GM21786 (cell line): ENCODE data around the gene LAMTOR4.
A peak's percentile ranks its signal among the peaks of the same experiment; 100 is the strongest.
"Not testable (repeated sequence)": the region's sequence is repeated elsewhere in the genome, so short reads cannot be mapped to it uniquely, and the experiment has no call there.

Experiments
- ATAC-seq: cut with Tn5 transposase; IDR thresholded peaks from one replicate; pipeline ENCODE4 v1.9.1; 2021; ENCODE audit not compliant: unreplicated experiment

Gene LAMTOR4

DNA sequence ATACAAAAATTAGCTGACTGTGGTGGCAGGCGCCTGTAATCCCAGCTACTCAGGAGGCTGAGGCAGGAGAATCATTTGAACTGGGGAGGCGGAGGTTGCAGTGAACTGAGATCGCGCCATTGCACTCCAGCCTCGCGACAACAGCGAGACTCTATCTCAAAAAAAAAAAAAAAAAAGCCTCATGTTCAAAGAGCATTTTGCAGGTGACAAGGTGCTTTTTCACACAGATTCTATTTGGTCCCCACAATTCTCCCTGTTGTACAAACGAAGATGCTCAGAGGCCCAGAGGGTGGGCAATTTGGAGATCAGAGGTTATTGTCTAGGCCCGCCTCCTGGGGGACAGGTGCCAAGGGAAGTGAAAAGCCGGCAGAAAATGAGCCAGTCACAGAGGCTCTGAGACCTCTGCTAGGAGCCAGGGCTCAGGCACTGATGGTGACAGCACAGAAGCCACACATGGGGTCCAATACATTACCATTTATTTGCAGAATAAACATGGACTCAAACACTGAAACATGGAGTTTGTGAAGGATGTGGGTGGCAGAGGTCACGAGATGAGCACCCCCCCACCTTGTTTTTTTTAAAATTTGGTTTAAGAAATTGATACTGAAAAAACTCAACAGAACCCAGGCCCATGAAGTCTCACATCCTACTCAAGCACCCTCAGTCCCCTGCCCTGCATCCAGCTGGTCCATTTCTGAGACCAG is 20.6 kb downstream of the LAMTOR4 start:
- ATAC-seq, result no peak

DNA sequence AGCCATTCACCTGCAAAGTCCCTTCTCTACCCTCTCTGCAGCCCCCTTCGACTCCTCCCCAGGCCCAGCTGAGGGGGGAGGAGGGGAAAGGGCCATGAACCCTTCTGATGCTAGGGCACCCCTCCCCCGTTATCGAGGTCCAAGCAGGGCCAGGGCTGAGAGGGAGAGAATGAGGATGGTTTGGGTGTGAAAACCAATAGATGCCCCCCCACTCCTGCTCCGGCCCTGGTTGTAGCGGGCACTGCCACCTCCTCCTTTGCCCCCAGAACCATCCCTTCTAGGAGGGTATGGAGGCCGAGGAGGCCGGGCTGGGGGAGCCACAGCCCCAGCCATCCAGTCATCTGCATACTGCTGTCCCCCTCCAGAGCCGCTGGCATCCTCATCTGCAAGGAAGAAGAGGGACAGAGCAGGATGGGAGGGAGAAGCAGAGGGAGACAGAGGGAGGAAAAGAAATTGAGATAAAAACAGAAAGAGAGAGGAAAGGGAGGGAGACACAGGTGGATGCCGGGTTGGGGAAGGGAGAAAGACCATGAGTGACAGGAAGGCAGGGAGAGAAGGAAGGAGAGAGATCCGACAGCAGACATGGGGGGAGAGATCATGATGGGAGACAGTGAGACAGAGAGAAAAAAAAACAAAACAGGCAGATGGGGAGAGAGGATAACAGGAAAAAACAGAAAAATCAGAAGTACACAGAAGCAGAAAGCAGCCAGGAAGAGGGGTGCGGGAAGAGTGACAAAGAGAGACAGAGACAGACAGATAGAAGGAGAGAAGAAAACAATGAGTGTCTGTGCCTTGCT is 21.6 kb downstream of the LAMTOR4 start:
- no peak for ATAC-seq

DNA sequence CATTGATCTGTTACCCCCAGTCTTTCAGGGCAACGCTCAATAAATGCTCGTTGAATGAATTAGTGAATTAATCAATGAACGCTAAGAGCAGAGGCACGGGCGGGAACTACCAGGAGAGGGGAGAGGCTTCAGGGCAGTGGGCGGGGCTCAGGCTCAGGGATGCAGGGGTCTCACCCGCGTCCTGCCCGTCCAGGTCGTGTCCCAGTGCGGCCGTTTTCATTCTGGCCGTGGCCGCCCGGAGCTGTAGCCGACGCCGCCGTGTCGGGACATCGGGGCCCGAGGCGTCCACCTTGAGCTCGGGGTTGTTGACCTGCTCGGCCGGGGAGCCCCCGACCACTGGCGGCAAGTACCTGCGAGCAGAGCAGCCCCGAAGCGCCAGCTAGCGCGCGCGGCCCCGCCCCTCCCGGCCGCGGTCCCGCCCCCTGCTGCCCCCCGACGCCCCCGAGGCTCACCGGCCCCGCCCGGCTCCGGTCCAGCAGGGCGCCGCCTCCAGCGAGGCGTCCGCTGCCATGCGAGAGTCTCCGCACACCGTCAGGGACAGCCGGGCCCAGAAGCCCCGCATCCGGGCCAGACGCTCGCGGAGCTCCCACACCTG is 22.5 kb downstream of the LAMTOR4 start:
- ATAC-seq, result no peak

DNA sequence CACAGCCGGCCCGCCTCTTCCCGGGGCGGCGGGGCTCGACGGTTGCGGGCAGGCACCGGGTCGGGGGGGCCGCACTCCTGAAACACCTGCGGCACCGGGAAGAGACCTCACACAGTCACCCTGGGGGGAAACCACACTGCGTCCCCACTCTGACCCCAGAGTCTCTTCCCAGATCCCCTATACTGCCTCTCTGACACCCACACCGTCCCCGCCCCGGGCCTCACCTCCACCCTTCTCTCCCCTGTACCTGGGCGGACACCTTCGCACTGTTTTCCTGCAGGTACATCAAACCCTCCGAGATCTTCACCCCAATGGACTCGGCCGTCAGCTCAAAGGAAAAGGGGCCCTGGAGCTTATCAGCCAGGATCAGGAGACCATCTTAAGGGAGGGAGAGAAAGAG is 23.1 kb downstream of the LAMTOR4 start:
- ATAC-seq, result no peak

DNA sequence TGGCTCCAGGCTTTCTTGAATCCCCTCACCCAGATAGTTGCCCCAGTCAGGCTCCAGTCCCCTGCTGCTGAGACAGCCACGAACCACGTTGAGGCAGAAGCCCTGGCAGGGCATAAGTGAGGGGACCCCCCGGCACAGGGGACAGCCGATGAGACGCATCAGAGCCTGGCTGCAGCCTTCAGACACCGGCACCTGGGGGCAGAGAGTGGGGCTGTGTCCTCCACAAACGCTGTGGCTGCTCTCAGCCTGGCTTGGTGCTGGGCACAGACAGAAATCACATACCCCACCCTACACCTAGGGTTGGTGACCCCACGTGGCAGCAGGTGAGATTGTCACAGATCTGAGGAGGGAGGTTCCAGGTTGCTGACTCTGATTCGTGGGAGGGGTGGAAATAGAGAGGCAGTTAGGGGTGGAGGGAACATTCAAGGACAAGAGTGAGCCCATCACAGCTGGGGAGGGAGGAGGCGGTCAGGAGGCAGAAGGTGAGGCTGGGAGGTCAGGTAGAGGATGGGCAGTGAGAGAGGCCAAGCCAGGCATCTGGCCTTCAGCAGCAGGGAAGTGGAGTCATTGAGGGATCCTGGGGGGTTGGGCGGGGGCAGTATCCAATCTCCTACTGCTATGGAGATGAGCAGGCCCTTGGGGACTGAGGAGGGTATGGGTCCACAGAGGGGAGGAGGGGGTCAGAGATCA is 25.2 kb downstream of the LAMTOR4 start:
- ATAC-seq, result no peak

DNA sequence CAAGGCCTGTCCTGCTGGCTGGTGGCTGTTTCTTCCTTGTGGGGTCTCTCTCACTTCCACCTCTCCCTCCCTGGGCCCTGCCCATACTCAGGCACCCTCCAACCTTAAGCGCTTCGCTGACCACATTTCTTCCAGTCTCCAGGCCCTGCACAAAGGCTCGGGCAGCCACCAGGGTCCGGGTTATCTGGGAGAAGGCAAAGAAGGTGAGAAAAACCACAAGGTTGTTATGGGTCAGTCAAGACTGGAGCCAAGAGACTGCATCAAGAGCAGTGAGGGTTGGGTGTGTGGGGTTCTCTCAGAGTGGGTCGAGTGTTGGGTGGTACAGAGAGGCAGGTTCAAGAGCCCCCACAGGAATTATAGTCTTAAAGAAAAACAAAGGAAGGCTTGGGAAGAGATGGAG is 25.9 kb downstream of the LAMTOR4 start:
- no peak for ATAC-seq

DNA sequence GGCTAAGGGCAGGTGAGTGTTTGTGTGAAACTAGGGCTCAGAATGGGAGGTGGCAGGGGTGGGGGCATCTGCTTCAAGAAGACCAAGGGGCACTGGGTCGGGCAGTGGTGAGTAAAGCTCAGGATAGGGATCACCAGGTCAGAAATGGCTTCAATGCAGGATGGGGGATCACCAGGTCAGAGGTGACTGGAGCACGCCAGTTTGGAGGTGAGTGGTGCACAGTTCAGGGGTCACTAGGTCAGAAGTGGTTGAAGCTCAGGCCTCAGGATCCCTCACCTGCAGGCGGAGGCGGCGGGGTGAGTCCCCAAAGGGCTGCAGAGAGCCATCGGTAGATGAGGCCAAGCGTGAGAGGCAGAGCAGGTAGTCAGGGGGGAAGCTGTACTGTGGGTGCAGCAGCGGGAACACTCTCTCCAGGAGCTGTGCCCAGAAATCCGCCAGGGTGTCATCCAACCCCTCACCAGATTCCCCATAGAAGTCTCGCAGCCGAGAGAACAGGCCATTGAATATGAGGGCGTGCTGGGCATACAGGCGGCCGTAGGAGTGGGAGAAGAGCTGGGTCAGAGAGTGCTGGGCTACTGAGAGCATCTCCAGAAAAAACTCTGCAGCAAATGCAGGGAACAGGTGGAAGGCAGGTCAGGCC is 26.7 kb downstream of the LAMTOR4 start:
- no peak for ATAC-seq

DNA sequence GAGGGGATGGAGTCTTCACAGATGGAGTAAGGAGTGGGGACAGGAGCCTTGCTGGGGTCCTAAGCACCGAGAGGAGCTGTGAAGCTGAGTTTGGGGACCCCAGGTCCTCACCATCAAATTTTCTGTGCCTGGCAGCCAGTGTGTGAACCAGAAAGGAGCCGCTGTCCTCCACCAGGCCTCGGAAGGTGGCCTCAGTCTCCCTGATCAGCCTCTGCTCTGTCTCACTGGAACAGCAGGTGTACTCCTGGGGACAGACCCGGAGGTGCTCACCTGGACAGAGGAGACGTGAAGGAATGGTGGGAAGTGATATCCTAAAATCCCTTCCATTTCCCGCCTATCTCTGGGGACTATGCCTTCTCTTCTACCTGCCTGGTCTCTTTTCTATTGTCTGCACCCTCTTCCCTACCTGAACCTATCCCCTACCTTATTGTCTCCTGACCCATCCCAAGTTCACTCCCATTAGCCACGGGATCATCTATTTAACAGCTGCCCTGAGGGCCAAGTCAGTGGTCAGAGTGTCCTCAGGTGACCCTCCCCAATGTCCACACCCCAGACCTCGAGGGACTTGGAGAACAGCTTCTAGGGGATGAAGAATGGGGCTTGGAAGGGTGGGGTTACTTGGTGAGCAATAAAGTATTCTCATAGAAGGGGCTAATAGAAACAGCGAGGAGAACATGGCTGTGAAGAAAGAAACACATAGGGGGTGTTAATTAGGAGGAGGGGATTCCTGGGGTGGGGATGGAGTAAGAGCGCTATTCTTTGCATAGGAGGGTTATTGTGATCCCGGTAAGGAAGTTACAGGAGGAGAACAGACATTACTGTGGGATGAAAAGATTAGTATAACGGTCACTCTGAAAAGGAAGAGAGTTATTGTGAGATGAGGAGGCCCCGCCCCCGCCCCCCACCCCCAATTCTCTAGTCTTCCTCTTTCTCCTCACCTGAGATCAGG is 27.7 kb downstream of the LAMTOR4 start:
- ATAC-seq, result no peak

DNA sequence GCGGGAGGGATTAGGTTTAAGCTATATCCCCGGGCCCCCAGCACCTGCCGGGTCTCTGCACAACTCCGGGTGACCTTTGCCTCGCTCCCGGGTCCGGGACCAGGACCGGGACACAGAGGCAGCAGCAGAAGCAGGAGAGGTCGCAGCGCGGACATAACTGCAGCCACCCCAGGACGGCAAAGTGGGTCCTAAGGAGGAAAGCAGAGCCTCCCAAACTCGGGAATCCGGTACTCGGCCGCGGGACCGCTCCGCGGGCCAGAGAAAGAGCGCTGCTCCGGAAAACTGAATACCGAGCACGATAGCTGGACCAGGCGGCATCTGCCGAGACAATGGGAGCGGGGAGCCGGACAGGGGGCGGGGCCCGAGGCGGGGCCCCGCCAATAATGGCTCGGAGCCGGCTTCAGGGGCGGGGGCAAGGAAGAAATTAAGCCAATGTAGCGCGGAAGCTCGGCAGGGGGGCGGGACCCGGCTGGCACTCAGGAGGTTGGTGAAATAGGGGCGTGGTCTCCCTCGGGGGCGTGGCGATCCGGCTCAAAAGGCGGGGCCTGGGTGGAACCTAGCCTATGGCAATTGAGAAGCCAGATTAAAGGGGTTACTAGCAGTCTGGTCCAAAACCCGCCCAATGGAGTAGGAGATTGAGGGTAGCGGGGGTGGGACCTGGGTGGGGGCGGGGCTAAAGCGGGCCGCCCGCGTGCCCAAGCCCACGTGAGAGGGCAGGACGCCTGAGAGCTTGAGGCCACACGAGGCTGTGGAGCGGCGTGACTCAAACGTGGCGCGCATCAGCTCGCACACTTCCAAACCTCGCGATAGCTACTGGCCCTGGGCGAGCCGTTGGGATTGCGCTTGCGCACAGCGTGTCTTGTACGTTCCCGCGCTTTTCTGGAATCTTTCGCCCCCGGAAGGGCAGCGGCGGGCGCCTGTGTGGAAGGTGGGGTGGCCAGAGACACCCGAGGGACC is 28.6 kb downstream of the LAMTOR4 start, which contains the start of the genes GPC2 and STAG3:
Gene GPC2, minus strand, starts transcription at position 337 of the 957 bp plus-strand sequence. Its CDS starts 182 bp downstream, at position 155.
Gene STAG3, plus strand, starts transcription at position 874 of the 957 bp plus-strand sequence. CDS start 2,639 bp downstream, outside the sequence.
- ATAC-seq, result peak; percentile 86

DNA sequence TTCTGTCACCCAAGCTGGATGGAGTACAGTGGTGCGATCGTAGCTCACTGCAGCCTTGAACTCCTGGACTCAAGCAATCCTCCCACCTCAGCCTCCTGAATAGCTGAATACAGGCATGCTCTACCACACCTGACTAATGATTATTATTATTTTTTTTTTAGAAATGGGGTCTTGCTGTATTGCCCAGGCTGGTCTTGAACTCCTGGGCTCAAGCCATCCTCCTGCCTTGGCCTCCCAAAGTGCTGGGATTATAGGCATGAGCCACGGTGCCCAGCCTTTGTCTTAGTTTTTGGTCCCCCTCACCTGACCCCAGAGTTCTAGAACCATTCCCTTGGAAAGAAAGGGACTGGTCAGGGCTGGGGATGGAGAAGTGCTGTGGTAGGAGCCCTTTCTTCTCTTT is 31.4 kb downstream of the LAMTOR4 start:
- not testable (repeated sequence) for ATAC-seq

DNA sequence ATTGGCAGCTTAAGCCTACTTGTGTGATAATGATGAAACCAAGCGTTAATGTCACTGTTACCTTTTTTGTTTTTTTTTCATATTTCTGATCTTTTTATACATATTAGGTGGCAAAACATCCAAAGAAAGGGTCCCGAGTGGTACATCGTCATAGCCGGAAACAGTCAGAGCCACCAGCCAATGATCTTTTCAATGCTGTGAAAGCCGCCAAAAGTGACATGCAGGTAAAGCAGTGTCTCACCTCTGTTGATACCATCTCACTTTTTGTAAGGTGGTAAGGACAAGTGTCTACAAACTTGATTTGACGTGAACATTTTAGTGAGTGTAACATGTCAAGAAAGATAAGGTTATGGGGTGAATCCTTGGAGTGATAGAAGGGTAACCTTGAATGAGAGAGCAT is 33.9 kb downstream of the LAMTOR4 start:
- ATAC-seq, result not testable (repeated sequence)

DNA sequence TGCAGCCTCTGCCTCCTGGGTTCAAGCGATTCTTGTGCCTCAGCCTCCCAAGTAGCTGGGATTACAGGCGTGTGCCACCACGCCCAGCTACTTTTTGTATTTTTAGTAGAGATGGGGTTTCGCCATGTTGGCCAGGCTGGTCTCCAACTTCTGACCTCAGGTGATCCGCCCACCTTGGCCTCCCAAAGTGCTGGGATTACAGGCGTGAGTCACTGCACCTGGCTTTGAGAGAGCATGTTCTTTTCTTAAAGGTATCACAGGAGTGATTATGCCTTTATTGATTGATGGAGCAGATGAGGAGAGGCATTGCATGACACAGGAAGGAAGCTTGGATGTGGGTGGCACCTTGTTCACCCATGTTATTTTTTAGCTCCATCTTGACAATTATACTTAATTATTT is 34.4 kb downstream of the LAMTOR4 start:
- not testable (repeated sequence) for ATAC-seq

DNA sequence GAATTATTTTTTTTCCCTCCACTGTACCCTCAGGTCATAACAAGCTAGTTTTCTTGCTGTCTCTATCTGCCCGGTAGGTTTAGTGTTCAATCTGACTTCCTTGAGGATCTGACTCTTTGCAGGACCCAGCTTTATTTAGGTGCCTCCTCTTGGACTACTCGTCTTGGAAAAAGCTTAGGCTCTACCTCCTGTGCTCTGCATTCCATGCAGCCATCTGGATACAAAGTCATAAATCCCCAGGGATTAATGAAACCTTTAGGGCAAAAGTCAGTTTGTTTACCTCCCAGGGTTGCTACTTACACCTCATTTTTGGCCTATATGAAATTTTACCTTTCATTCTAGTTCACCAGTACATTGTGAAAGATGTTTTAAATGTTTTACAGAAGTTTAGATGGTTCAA is 37.0 kb downstream of the LAMTOR4 start:
- no peak for ATAC-seq

DNA sequence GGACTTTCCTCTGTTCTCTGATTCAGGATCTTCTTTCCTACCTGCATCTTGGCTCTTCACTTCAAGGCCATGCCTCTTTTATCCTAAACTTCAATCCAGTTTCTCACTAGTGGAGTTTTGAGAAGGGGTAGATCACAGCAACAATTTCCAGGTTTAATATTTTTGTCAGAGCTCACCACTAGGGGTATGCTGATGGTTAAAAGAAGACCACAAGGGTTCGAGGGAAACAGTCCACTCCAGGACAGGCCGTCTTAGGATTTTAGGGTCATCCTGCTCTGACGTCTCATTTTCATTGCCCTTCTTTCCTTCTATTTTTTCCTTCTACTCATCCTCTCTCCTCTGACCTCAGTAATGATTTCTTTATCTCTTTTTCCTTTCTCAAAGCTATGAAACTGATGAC is 40.3 kb downstream of the LAMTOR4 start:
- ATAC-seq, result no peak

DNA sequence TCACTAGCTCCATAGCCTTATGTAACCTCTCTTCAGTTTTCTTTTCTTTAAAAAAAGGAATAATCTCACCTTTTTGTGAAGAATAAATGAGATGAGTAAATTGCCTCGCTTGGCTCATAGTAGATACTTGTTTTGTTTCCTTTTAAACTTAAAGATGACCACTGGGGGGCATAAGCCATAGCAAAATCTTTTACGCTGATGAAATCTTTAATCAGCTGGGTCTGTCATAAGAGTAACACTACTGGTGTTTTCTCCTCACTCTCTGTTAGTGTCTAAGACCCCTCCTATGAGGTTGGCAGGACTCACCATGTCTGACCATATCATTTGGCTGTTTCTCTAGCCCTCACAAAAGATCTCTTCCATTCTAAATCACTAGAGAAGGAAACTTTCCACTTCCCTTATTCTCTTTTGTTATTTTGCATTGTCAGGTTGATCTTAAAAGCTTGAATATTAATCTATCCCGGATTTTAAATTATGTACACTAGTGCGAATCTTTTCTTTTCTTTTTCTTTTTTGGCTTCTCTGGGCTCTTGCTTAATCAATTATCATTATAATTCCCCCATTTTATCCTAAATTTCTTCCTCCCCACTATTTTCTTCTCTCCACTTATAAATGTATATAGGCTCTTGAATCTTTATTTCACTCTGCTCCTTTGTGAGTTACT is 41.5 kb downstream of the LAMTOR4 start:
- peak; percentile 65 for ATAC-seq

DNA sequence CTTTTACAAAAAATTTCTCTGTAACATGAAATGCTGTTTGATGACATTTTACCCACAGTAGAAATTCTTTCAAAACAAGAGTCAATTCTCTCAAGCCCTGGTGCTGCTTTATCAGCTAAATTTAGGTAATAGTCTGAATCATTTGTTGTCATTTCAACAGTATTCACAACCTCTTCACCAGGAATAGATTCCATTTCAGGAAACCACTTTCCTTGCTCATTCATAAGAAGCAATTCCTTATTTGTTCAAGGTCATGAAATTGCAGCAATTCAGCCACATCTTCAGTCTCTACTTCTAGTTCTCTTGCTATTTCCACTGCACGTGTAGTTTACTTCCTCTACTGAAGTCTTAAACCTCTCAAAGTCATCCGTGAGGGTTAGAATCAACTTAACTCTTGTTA is 43.1 kb downstream of the LAMTOR4 start:
- ATAC-seq, result no peak

DNA sequence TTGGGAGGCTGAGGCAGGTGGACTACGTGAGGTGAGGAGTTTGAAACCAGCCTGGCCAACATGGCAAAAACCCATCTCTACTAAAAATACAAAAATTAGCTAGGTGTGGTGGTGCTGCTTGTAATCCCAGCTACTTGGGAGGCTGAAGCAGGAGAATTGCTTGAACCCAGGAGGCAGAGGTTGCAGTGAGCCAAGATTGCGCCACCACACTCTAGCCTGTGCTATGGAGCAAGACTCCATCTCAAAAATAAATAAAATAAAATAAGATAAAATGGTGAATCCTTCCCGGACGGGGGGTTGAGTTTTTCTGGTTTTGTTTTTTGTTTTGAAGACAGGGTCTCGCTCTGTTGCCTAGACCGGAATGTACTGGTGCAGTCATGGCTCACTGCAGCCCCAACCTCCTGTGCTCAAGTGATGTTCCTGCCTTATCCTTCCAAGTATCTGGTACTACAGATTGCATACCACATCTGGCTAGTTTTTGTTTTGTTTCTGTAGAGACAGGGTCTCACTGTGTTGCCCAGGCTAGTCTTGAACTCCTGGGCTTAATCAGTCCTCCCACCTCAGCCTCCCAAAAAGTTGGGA is 43.7 kb downstream of the LAMTOR4 start:
- ATAC-seq, result not testable (repeated sequence)

DNA sequence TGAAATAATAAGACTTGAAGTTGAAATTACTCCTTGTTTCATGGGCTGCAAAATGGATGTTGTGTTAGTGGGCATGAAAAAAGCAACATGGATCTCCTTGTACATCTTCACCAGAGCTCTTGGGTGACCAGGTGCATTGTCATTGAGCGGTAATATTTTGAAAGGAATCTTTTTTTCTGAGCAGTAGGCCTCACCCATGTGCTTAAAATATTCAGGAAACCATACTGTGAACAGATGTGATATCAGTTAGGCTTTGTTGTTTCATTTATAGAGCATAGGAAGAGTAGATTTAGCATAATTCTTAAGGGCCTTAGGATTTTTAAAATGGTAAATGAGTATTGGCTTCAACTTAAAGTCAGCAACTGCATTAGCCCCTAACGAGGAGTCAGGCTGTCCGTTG is 44.3 kb downstream of the LAMTOR4 start:
- ATAC-seq, result no peak
